ENCODE data around the gene VOPP1. TPM values are rescaled to one million over a fixed set of nuclear protein-coding genes. Genes with fewer than 3 reads are reported as not detected.

VOPP1 gene
- total RNA-seq, 2 donors from 2014 or later, result 47.4 to 56.7 TPM

GRCh38 chr7:55558962-55559920 is 13.1 kb downstream of the VOPP1 start:
- intact Hi-C loops (cut with DNase I), result no loop called here
- no peak for DNase-seq (ENCODE audit: low spot score)

- intact Hi-C loops (cut with DNase I), result no loop called here
- DNase-seq (ENCODE audit: low spot score), result no peak
These were observed 14.6 kb downstream of the VOPP1 start for GRCh38 chr7:55557666-55558188.

GRCh38 chr7:55556492-55556891 is 15.8 kb downstream of the VOPP1 start:
- intact Hi-C loops (cut with DNase I), result no loop called here
- DNase-seq (ENCODE audit: low spot score), result no peak

GRCh38 chr7:55556031-55556430 is 16.3 kb downstream of the VOPP1 start:
- no peak for DNase-seq (ENCODE audit: low spot score)
- intact Hi-C loops (cut with DNase I), result no loop called here

- intact Hi-C loops (cut with DNase I), result no loop called here
- no peak for DNase-seq (ENCODE audit: low spot score)
These were observed 17.1 kb downstream of the VOPP1 start for GRCh38 chr7:55555160-55555559.

- DNase-seq (ENCODE audit: low spot score), result no peak
- intact Hi-C loops (cut with DNase I), result no loop called here
These were observed 18.3 kb downstream of the VOPP1 start for GRCh38 chr7:55554038-55554437.

- no peak for DNase-seq (ENCODE audit: low spot score)
- intact Hi-C loops (cut with DNase I), result no loop called here
These were observed 19.3 kb downstream of the VOPP1 start for GRCh38 chr7:55553024-55553345.

GRCh38 chr7:55552320-55553023 is 19.8 kb downstream of the VOPP1 start:
- intact Hi-C loops (cut with DNase I), result no loop called here
- no peak for DNase-seq (ENCODE audit: low spot score)

GRCh38 chr7:55550841-55551537 is 21.3 kb downstream of the VOPP1 start:
- intact Hi-C loops (cut with DNase I), result no loop called here
- DNase-seq (ENCODE audit: low spot score), result no peak

- intact Hi-C loops (cut with DNase I), result no loop called here
- no peak for DNase-seq (ENCODE audit: low spot score)
These were observed 22.2 kb downstream of the VOPP1 start for GRCh38 chr7:55550010-55550663.

GRCh38 chr7:55549457-55549856 is 22.8 kb downstream of the VOPP1 start:
- no peak for DNase-seq (ENCODE audit: low spot score)
- intact Hi-C loops (cut with DNase I), result no loop called here

GRCh38 chr7:55548295-55548731 is 24.0 kb downstream of the VOPP1 start:
- DNase-seq (ENCODE audit: low spot score), result no peak
- intact Hi-C loops (cut with DNase I), result no loop called here

GRCh38 chr7:55546814-55547213 is 25.5 kb downstream of the VOPP1 start:
- no peak for DNase-seq (ENCODE audit: low spot score)
- intact Hi-C loops (cut with DNase I), result no loop called here

GRCh38 chr7:55545496-55545895 is 26.8 kb downstream of the VOPP1 start:
- DNase-seq (ENCODE audit: low spot score), result no peak
- intact Hi-C loops (cut with DNase I), result no loop called here

- intact Hi-C loops (cut with DNase I), result no loop called here
- no peak for DNase-seq (ENCODE audit: low spot score)
These were observed 32.0 kb downstream of the VOPP1 start for GRCh38 chr7:55540226-55540858.

- no peak for DNase-seq (ENCODE audit: low spot score)
- intact Hi-C loops (cut with DNase I), result no loop called here
These were observed 32.9 kb downstream of the VOPP1 start for GRCh38 chr7:55539380-55539779.

- intact Hi-C loops (cut with DNase I), result no loop called here
- DNase-seq (ENCODE audit: low spot score), result no peak
These were observed 33.8 kb downstream of the VOPP1 start for GRCh38 chr7:55538538-55538937.

GRCh38 chr7:55537458-55537990 is 34.8 kb downstream of the VOPP1 start:
- no peak for DNase-seq (ENCODE audit: low spot score)
- intact Hi-C loops (cut with DNase I), result no loop called here

Data from posterior vena cava (tissue), 2 donors.